GM10248 (cell line): ENCODE measurements around the gene ERMAP.

Experiments used
- CTCF ChIA-PET: fragments of 300-600 bp; sonication (Branson Sonifier 250); formaldehyde crosslinking; extraction: SDS; loops from one replicate; lab custom pipeline; 2021; ENCODE audit warnings: antibody characterized with exemption; lab: Yijun Ruan, JAX
- POLR2A ChIA-PET: fragments of 350-650 bp; sonication (Branson Sonifier 250); formaldehyde crosslinking; extraction: SDS; loops from one replicate; lab custom pipeline; 2020; ENCODE audit warnings: antibody characterized with exemption; lab: Yijun Ruan, JAX
- DNase-seq: peaks from one replicate; pipeline ENCODE4 v3.0.0; 2012; ENCODE audit errors: extremely low spot score
- CTCF ChIP-seq: IDR thresholded peaks from 2 replicates; pipeline ENCODE4 v1.5.1; 2012; ENCODE audit warnings: mild to moderate bottlenecking, low read depth; ENCODE audit errors: extremely low read depth, missing control alignments, control extremely low read depth

Gene ERMAP

GRCh38 chr1:42774928-42775526 is 41.9 kb upstream of the ERMAP start:
- ChIA-PET CTCF (interaction anchor here (0.7 to 12.6 kb wide), 3 partner anchors 9 to 298 kb away, joined by 4 to 178 read pairs (median 4); no protein-coding TSS in a partner anchor), POLR2A (interaction anchor here (0.7 to 1.3 kb wide), 3 partner anchors 8 to 178 kb away, joined by 3 to 4 read pairs (median 3); partner anchors contain the start of genes C1orf50, P3H1 and ZNF691)
- no peak for TF ChIP-seq CTCF
- no peak for DNase-seq

DNA sequence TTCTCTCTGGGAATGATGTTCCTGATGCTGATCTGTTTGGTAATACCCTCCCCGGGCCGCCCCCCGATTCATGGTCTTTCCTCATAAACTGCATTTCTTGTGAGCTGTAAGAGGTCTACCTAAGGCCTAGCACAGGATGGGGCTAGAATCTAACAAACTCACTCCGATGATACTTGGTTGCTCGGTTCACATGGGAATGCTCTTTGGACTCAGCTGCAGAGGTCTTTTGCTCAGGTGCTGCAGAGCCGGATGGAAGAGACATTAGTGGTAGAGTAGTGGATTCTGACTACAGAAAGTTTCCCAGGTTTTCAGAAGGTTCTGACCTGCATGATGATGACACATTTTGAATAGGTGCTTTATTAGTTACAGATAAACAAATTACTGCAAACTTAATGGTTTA is 40.4 kb upstream of the ERMAP start:
- TF ChIP-seq CTCF, result no peak
- DNase-seq, result no peak
- CTCF ChIA-PET, result interaction anchor here (1.3 to 12.6 kb wide), 8 partner anchors 9 to 296 kb away, joined by 3 to 178 read pairs (median 9); partner anchors contain the start of genes C1orf50, ERMAP, P3H1 and SVBP
- POLR2A ChIA-PET, result no interaction called here

DNA sequence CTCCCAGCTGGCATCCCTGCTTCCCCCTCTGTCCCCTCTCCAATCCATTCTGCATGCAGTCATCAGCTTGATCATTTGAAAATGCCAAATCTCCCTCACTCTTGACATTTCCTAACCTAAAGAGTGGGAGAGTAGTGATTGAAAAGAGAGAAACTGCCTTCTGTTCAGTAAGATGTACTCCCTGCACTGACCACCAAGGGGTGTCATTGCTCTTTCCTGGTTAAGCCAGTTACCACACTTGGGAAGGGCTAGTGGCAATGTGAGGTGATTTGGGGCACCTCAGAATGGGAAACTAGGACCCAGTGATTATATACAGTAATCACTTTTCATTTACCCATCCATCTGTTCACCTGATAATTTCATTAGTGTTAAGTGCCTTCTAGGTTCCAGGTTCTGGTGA is 39.1 kb upstream of the ERMAP start:
- POLR2A ChIA-PET, result no interaction called here
- CTCF ChIA-PET, result interaction anchor here (0.6 to 12.6 kb wide), 25 partner anchors 9 to 394 kb away, joined by 3 to 178 read pairs (median 4); partner anchors contain the start of genes C1orf50, CFAP57, EBNA1BP2 and P3H1
- TF ChIP-seq CTCF, result peak; percentile 63
- peak; percentile 57 for DNase-seq

DNA sequence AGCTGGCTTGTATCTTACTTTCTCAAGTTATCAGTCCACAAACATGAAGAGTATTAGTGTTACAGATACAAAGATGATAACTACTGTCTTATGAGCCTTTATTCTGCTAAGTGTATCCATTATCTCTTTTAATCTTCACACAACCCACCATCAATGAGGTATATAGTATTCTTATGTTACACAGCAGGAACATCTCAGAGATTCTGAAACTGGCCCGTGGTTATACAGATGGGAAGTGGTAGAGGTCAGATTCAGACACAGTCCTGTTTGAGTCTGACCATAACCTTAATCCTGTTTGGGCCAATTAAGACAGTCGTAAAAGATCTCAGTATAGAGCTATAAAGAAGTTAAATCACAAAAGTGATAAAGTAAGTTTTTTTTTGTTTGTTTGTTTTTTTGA is 37.2 kb upstream of the ERMAP start:
- no peak for DNase-seq
- no peak for TF ChIP-seq CTCF
- ChIA-PET CTCF (interaction anchor here (0.8 to 12.6 kb wide), 9 partner anchors 12 to 305 kb away, joined by 3 to 178 read pairs (median 3); partner anchors contain the start of genes C1orf50 and P3H1), POLR2A (interaction anchor here (0.5 to 1.3 kb wide), 2 partner anchors 13 to 1933 kb away, joined by 3 read pairs; partner anchors contain the start of genes C1orf50 and P3H1)

- no peak for DNase-seq
- POLR2A ChIA-PET, result interaction anchor here (0.5 to 1.3 kb wide), 2 partner anchors 13 to 1932 kb away, joined by 3 read pairs; partner anchors contain the start of genes C1orf50 and P3H1
- no peak for TF ChIP-seq CTCF
- CTCF ChIA-PET, result interaction anchor here (1.1 to 12.6 kb wide), 7 partner anchors 13 to 305 kb away, joined by 3 to 178 read pairs (median 3); partner anchors contain the start of genes C1orf50 and P3H1
Observed at GRCh38 chr1:42780176-42780575, 36.7 kb upstream of the ERMAP start.

DNA sequence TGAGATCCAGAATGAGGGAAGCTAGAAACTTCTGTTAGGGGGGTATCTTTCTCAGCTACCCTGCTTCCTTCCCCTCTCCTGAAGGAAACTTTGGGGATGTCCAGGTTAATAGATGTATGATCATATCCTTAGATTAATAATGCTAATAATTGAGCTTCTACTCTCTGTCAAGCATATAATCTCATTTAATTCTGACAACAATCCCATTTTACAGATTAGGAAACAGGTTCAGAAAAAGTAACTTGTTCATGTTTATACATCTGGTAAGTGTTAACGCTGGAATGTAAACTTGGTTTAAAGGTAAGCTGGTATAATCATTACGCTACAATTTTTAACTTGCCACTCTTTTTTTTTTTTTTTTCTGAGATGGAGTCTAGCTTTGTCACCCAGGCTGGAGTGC is 33.8 kb upstream of the ERMAP start:
- ChIA-PET CTCF (interaction anchor here (1.0 to 12.6 kb wide), 7 partner anchors 8 to 350 kb away, joined by 3 to 178 read pairs (median 4); partner anchors contain the start of genes C1orf50 and P3H1), POLR2A (interaction anchor here (1.2 kb wide), 1 partner anchor 16 kb away, joined by 4 read pairs; the partner anchor contains the start of genes C1orf50 and P3H1)
- no peak for DNase-seq
- no peak for TF ChIP-seq CTCF
